Uterus (tissue), 4 donors: ENCODE results near the gene TP53RK. TPM values are rescaled to one million over a fixed set of nuclear protein-coding genes. Genes with fewer than 3 reads are reported as not detected.

Source experiments
- DNase-seq, 2 donors: peaks; one replicate each; pipeline ENCODE4 v3.0.0-alpha.2; 2019 to 2020
- H3K27ac ChIP-seq, 2 donors: fragments of 200-600 bp; sonication (generic); 1 replicate in 1 of 2; 2 replicates in 1 of 2; pipeline ENCODE4 v1.5.1; 2016 to 2018
- H3K27me3 ChIP-seq, 2 donors: fragments of 200-600 bp; sonication (generic); one replicate each; pipeline ENCODE4 v1.5.1; 2018 to 2019; ENCODE audit warnings: control low read depth in 1 of 2
- H3K36me3 ChIP-seq, 2 donors: fragments of 200-600 bp; sonication (generic); one replicate each; pipeline ENCODE4 v1.5.1; 2019; ENCODE audit warnings: control low read depth in 1 of 2
- H3K4me1 ChIP-seq, 2 donors: fragments of 200-600 bp; sonication (generic); one replicate each; pipeline ENCODE4 v1.5.1; 2018 to 2019; ENCODE audit warnings: control low read depth in 1 of 2
- H3K4me3 ChIP-seq, 2 donors: fragments of 200-600 bp; sonication (generic); 1 replicate in 1 of 2; 2 replicates in 1 of 2; pipeline ENCODE4 v1.5.1; 2018 to 2019; ENCODE audit warnings: mild to moderate bottlenecking in 1 of 2
- H3K9me3 ChIP-seq, 2 donors: fragments of 200-600 bp; sonication (generic); one replicate each; pipeline ENCODE4 v1.5.1; 2019; ENCODE audit warnings: control low read depth in 1 of 2
- CTCF ChIP-seq, 4 experiments: fragments of 200-600 bp in 2 of 4; fragments of 450-650 bp in 2 of 4; sonication (generic) in 2 of 4; IDR thresholded peaks; one replicate each; pipeline ENCODE4 v1.5.1; 2016 to 2019; ENCODE audit warnings: antibody characterized with exemption in 4 of 4, mild to moderate bottlenecking in 2 of 4, moderate library complexity in 1 of 4
- POLR2A ChIP-seq, 2 donors: fragments of 450-650 bp; IDR thresholded peaks; one replicate each; pipeline ENCODE4 v1.6.1; 2016; ENCODE audit warnings: antibody characterized with exemption in 2 of 2, mild to moderate bottlenecking in 1 of 2, moderate library complexity in 1 of 2
- intact Hi-C: fragments of 100-400 bp; cut with DNase I; formaldehyde crosslinking; loops from one replicate; pipeline ENCODE4 v1.15.1; 2023; ENCODE audit warnings: low total_unique reads
- total RNA-seq, 4 donors: library from RNA; depleted of rRNA in 3 of 4; stranded (reverse); fragments of >200 nt in 3 of 4; gene quantifications; one replicate each; pipeline versions ENCODE4 v1.1.0 to v1.2.4, GENCODE V29; 2014 to 2023
- donor health status: DM: yes; HTN: yes; CAD: no.

TP53RK gene
- total RNA-seq, 4 donors from 2014 or later: 14.1 to 64.6 (median 40.2) TPM

GRCh38 chr20:46723039-46723438 is 33.8 kb upstream of the TP53RK start:
- intact Hi-C loops: no loop called here
- H3K4me1 ChIP-seq: no peaks in the 10 kb centered on the region
- TF ChIP-seq CTCF (IDR thresholded peaks at IDR 0.05) (no peak), POLR2A (IDR thresholded peaks at IDR 0.05) (no peak)
- H3K4me3 ChIP-seq: no peak overlapping the region
- H3K27ac ChIP-seq: no peak overlapping the region
- H3K36me3 ChIP-seq: no peaks in the 10 kb centered on the region
- no peaks in the 10 kb centered on the region for H3K9me3 ChIP-seq
- DNase-seq: no peak
- no peaks in the 10 kb centered on the region for H3K27me3 ChIP-seq

- intact Hi-C loops: no loop called here
- TF ChIP-seq CTCF (IDR thresholded peaks at IDR 0.05) (no peak), POLR2A (IDR thresholded peaks at IDR 0.05) (no peak)
These were observed 33.2 kb upstream of the TP53RK start for GRCh38 chr20:46722450-46722849.

GRCh38 chr20:46721476-46721875 is 32.2 kb upstream of the TP53RK start:
- TF ChIP-seq POLR2A (IDR thresholded peaks at IDR 0.05): no peak
- TF ChIP-seq CTCF (IDR thresholded peaks at IDR 0.05): no peak

More at GRCh38 chr20:46722450-46722849, 33.2 kb upstream of the TP53RK start:
- Histone ChIP-seq H3K9me3 (no peaks in the 10 kb centered on the region), H3K27me3 (no peaks in the 10 kb centered on the region), H3K27ac (no peak overlapping the region), H3K4me1 (no peaks in the 10 kb centered on the region), H3K36me3 (no peaks in the 10 kb centered on the region), H3K4me3 (no peak overlapping the region)
- DNase-seq: no peak

GRCh38 chr20:46720776-46721425 is 31.7 kb upstream of the TP53RK start:
- no peaks in the 10 kb centered on the region for H3K4me1 ChIP-seq

More at GRCh38 chr20:46721476-46721875, 32.2 kb upstream of the TP53RK start:
- Histone ChIP-seq H3K27me3 (no peaks in the 10 kb centered on the region), H3K4me3 (no peak overlapping the region), H3K9me3 (no peaks in the 10 kb centered on the region), H3K4me1 (no peaks in the 10 kb centered on the region), H3K27ac (no peak overlapping the region), H3K36me3 (no peaks in the 10 kb centered on the region)
- DNase-seq: no peak
- intact Hi-C loops: no loop called here

More at GRCh38 chr20:46720776-46721425, 31.7 kb upstream of the TP53RK start:
- intact Hi-C loops: no loop called here
- no peaks in the 10 kb centered on the region for H3K9me3 ChIP-seq
- no peaks in the 10 kb centered on the region for H3K36me3 ChIP-seq
- DNase-seq: no peak
- no peak overlapping the region for H3K4me3 ChIP-seq
- no peaks in the 10 kb centered on the region for H3K27me3 ChIP-seq
- no peak overlapping the region for H3K27ac ChIP-seq
- TF ChIP-seq CTCF (IDR thresholded peaks at IDR 0.05): no peak
- no peak for TF ChIP-seq POLR2A (IDR thresholded peaks at IDR 0.05)
